Adrenal gland (tissue), 5 donors: ENCODE results near the gene RBM47.

ENCODE experiments used
- CTCF ChIP-seq, 6 experiments: fragments of 450-650 bp in 4 of 6; fragments of 200-600 bp in 2 of 6; sonication (generic) in 1 of 6; IDR thresholded peaks; 1 replicate in 5 of 6; 2 replicates in 1 of 6; pipeline versions ENCODE4 v1.5.1 to v1.8.0; 2016 to 2021; ENCODE audit warnings: antibody characterized with exemption in 6 of 6, mild to moderate bottlenecking in 2 of 6, moderate library complexity in 1 of 6
- POLR2A ChIP-seq, 2 donors: fragments of 450-650 bp; IDR thresholded peaks; one replicate each; pipeline ENCODE4 v1.6.1; 2017; ENCODE audit warnings: antibody characterized with exemption in 2 of 2, mild to moderate bottlenecking in 2 of 2, moderate library complexity in 1 of 2
- donor health status: DM: no; HTN: no; CAD: no.

GRCh38 chr4:40630335-40631021 is 814 bp upstream of the RBM47 start:
- TF ChIP-seq POLR2A (IDR thresholded peaks at IDR 0.05) = peak; percentile 5 to 37
- TF ChIP-seq CTCF (IDR thresholded peaks at IDR 0.05) = no peak
